Upper lobe of left lung (tissue), 6 donors: ENCODE measurements around the gene SUFU. TPM values are rescaled to one million over a fixed set of nuclear protein-coding genes. Genes with fewer than 3 reads are reported as not detected.
A peak's percentile ranks its signal among the peaks of the same experiment; 100 is the strongest.

Source experiments
- ATAC-seq, 2 donors: fragments of 200-7000 bp; cut with Tn5 transposase; one replicate each; pipeline ENCODE4 v1.9.1; 2022; ENCODE audit warnings: mild to moderate bottlenecking in 2 of 2, moderate library complexity in 2 of 2; ENCODE audit not compliant: low FRiP score in 2 of 2
- DNase-seq, 2 donors: peaks; one replicate each; pipeline ENCODE4 v3.0.0-alpha.2; 2019 to 2020
- H3K27ac ChIP-seq, 4 donors: fragments of 200-600 bp; sonication (generic); one replicate each; pipeline ENCODE4 v1.5.1; 2016 to 2019
- H3K27me3 ChIP-seq, 4 donors: fragments of 200-600 bp; sonication (generic); one replicate each; pipeline ENCODE4 v1.5.1; 2017 to 2019
- H3K36me3 ChIP-seq, 4 donors: fragments of 200-600 bp; sonication (generic); one replicate each; pipeline ENCODE4 v1.5.1; 2016 to 2019
- H3K4me1 ChIP-seq, 4 donors: fragments of 200-600 bp; sonication (generic); one replicate each; pipeline ENCODE4 v1.5.1; 2018 to 2019
- H3K4me3 ChIP-seq, 4 donors: fragments of 200-600 bp; sonication (generic); one replicate each; pipeline ENCODE4 v1.5.1; 2017 to 2019; ENCODE audit warnings: mild to moderate bottlenecking in 2 of 4, moderate library complexity in 1 of 4
- H3K9me3 ChIP-seq, 4 donors: fragments of 200-600 bp; sonication (generic); one replicate each; pipeline ENCODE4 v1.5.1; 2018 to 2019
- CTCF ChIP-seq, 6 experiments: fragments of 450-650 bp in 4 of 6; fragments of 200-600 bp in 2 of 6; sonication (generic) in 2 of 6; IDR thresholded peaks; one replicate each; pipeline ENCODE4 v1.5.1; 2016 to 2019; ENCODE audit warnings: antibody characterized with exemption in 6 of 6
- EP300 ChIP-seq, 4 donors: sonication (generic); formaldehyde crosslinking; IDR thresholded peaks; one replicate each; pipeline ENCODE4 v1.5.1; 2017; ENCODE audit warnings: antibody characterized with exemption in 4 of 4, control low read depth in 2 of 4
- POLR2A ChIP-seq, 4 donors: fragments of 450-650 bp; IDR thresholded peaks; one replicate each; pipeline ENCODE4 v1.5.1; 2016 to 2017; ENCODE audit warnings: antibody characterized with exemption in 4 of 4, mild to moderate bottlenecking in 2 of 4
- POLR2AphosphoS5 ChIP-seq, 2 donors: sonication (generic); formaldehyde crosslinking; IDR thresholded peaks; one replicate each; pipeline ENCODE4 v1.5.1; 2017; ENCODE audit warnings: antibody characterized with exemption in 2 of 2
- WGBS, 2 donors: methylation state at CpG; one replicate each; pipeline ENCODE4 v1.1.5; 2017 to 2018; 5-methylcytosine and 5-hydroxymethylcytosine counted together
- total RNA-seq, 6 donors: library from RNA; depleted of rRNA in 4 of 6; stranded (reverse); fragments of >200 nt in 4 of 6; gene quantifications; one replicate each; pipeline versions ENCODE4 v1.1.0 to v1.2.1, GENCODE V29; 2016 to 2021
- donor health status: DM: no; HTN: no; CAD: no; lungs with moderate emphysema.
- donor health status: DM: no; HTN: yes; CAD: no; lungs with severe emphysema.

Gene SUFU
- total RNA-seq, 6 donors from 2014 or later = 4.1 to 15.7 (median 11.9) TPM

GRCh38 chr10:102649797-102650654 is 146.3 kb downstream of the SUFU start:
- H3K4me1 ChIP-seq = peaks cover 71 to 86% (median 78%) of the 10 kb centered on the region in 4 donors
- TF ChIP-seq POLR2AphosphoS5 (IDR thresholded peaks at IDR 0.05) (no peak), EP300 (IDR thresholded peaks at IDR 0.05) (no peak), POLR2A (IDR thresholded peaks at IDR 0.05) (no peak)
- peak overlapping the region in 3 of 4 donors; percentile 12 to 97 (median 72) for H3K4me3 ChIP-seq
- ATAC-seq (no peak), DNase-seq (peak in 1 of 2 donors; percentile 50)
- H3K27me3 ChIP-seq = no peaks in the 10 kb centered on the region
- H3K36me3 ChIP-seq = peaks cover 1 to 38% (median 27%) of the 10 kb centered on the region in 4 donors
- no peaks in the 10 kb centered on the region for H3K9me3 ChIP-seq
- peak overlapping the region; percentile 69 to 100 (median 99) for H3K27ac ChIP-seq
- WGBS, 2 donors = 50 to 60% methylated on average over 9 to 12 of the region's 12 CpGs

GRCh38 chr10:102650655-102651454 is 147.1 kb downstream of the SUFU start:
- Histone ChIP-seq H3K36me3 (peaks cover 8 to 47% (median 35%) of the 10 kb centered on the region in 4 donors), H3K27ac (peak overlapping the region; percentile 69 to 100 (median 99)), H3K27me3 (no peaks in the 10 kb centered on the region), H3K4me1 (peaks cover 71 to 91% (median 81%) of the 10 kb centered on the region in 4 donors), H3K9me3 (no peaks in the 10 kb centered on the region), H3K4me3 (peak overlapping the region in 1 of 4 donors; percentile 97)
- DNase-seq = no peak
- no peak for ATAC-seq
- TF ChIP-seq CTCF (IDR thresholded peaks at IDR 0.05) (no peak), POLR2AphosphoS5 (IDR thresholded peaks at IDR 0.05) (no peak)
- 36 to 56% methylated on average over 9 of the region's 11 CpGs for WGBS, 2 donors

GRCh38 chr10:102651455-102652169 is 147.8 kb downstream of the SUFU start:
- peaks cover 74 to 94% (median 84%) of the 10 kb centered on the region in 4 donors for H3K4me1 ChIP-seq
- H3K36me3 ChIP-seq = peaks cover 13 to 54% (median 43%) of the 10 kb centered on the region in 4 donors
- no peaks in the 10 kb centered on the region for H3K27me3 ChIP-seq
- TF ChIP-seq EP300 (IDR thresholded peaks at IDR 0.05) (no peak), CTCF (IDR thresholded peaks at IDR 0.05) (no peak), POLR2AphosphoS5 (IDR thresholded peaks at IDR 0.05) (no peak)
- H3K27ac ChIP-seq = peak overlapping the region; percentile 69 to 100 (median 99)
- no peaks in the 10 kb centered on the region for H3K9me3 ChIP-seq
- DNase-seq (no peak), ATAC-seq (no peak)
- H3K4me3 ChIP-seq = peak overlapping the region in 1 of 4 donors; percentile 97
- WGBS, 2 donors = 64 to 71% methylated on average over 4 to 7 of the region's 11 CpGs

- no peak for DNase-seq
- no peak for ATAC-seq
- Histone ChIP-seq H3K27ac (peak overlapping the region; percentile 69 to 100 (median 99)), H3K9me3 (no peaks in the 10 kb centered on the region), H3K4me1 (peaks cover 74 to 94% (median 86%) of the 10 kb centered on the region in 4 donors), H3K4me3 (no peak overlapping the region), H3K27me3 (no peaks in the 10 kb centered on the region), H3K36me3 (peaks cover 17 to 62% (median 50%) of the 10 kb centered on the region in 4 donors)
- WGBS, 2 donors = 73 to 83% methylated on average over 11 to 12 of the region's 12 CpGs
- no peak for TF ChIP-seq POLR2A (IDR thresholded peaks at IDR 0.05)
- TF ChIP-seq CTCF (IDR thresholded peaks at IDR 0.05) = no peak
- no peak for TF ChIP-seq POLR2AphosphoS5 (IDR thresholded peaks at IDR 0.05)
- no peak for TF ChIP-seq EP300 (IDR thresholded peaks at IDR 0.05)
Observed at GRCh38 chr10:102652170-102652916, 148.6 kb downstream of the SUFU start.
